Epidermal melanocyte (primary cell): ENCODE measurements around the gene TCTN1.

Experiments
- DNase-seq: peaks from one replicate; pipeline ENCODE4 v3.0.0; 2011; ENCODE audit warnings: low spot score; ENCODE audit not compliant: insufficient read length

Gene TCTN1

DNA sequence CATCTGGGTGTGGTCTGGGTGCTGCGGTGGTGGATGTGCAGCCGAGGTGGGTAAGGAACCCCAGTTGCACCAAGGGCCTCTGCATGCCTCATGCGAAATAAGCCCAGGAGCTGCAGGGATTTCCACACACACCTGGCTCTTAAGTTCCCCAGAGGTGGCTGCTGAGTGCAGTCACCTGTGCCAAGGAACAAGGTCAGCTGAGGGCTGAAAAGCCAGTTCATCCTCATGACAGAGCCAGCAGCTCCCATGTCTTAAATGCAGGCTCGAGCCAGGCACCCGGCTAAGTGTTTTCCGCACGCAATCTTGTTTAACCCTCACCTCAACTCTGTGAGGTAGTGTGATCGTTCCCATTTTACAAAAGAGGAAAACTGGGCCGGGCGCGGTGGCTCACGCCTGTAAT is 65.3 kb downstream of the TCTN1 start:
- DNase-seq, result no peak

DNA sequence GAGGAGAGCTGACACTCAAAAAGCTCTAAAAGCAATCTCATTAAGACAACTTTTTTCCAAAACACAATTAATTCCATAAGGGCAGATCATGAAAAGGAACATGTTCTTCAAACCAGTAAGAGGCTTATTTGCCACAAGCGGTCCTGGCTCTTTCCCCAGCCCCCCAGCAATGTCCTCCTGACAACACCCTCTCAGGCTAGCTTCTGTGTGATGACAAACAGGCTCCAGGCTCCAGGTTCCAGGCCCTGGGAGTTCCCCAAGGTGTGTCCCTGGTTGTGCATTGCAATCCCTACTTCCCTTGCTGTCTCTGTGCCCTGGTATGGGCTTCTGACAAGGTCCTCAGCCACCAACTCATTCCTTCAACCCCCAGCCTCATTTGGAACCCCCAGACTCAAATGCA is 66.1 kb downstream of the TCTN1 start:
- no peak for DNase-seq

DNA sequence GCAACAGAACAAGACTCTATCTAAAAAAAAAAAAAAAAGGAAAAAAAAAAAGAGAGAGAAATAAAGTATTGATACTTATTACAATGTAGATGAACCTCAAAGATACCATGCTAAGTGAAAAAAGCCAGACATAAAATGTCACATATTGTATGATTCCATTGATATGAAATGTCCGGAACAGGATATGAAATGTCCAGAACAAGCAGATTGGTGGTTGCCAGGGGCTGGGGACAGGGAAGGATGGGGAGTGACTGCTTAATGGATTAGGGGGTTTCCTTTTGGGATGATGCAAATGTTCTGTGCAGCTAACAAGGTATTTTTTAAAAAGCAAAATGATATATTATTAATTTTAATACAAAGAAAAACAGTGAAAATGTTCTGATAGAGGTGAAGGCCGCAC is 70.0 kb downstream of the TCTN1 start:
- DNase-seq, result no peak

DNA sequence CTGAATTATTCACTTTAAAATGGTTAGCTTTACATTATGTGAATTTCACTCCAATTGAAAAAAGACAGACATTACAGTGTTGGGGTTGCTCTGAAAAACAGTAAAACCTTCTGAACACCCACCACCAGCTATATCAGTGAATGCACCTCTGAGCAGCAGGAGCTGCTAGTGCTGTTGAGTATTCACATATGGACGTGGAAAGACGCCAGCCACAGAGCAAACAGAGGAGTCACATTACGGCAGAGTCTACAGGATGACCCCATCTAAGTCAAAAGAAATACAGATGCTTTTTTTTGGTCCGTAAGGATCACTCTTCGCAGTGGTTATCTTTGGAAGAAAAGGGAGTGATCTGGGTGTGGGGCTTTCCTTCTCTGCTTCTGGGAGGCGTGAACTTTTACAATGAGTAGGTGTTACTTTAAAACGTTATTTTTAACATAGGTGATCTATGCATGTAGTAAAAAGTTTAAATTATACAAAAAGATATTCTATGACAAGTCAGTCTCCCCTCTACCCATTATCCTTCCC is 70.4 kb downstream of the TCTN1 start:
- no peak for DNase-seq

DNA sequence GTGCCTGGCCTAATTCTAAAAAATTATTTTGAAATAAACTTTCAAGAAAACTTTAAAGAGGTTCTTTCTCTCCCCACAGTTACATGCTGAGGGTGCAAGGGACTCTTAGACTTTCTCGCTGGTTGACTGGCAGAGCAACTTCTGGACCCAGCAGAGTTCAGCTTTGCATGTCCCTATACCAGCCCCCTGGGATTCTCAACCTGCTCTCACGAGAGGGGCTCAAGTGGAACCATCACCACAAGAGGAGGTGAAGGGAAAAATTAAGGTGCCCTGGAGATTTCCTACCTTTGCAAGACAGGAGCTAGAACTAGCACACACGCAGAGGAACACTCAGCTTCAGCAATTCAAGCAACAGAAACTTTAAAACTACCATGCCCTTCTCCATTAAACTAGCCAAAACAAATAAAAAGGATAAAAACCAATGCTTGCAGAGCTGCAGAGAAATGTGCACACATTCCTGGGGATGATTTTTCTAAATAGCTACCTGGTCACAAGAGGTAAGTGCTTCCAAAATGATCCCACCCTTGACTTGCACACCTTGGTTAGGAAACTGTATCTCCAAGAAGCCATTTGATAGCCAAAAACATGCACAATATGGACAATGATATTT is 72.5 kb downstream of the TCTN1 start:
- no peak for DNase-seq

DNA sequence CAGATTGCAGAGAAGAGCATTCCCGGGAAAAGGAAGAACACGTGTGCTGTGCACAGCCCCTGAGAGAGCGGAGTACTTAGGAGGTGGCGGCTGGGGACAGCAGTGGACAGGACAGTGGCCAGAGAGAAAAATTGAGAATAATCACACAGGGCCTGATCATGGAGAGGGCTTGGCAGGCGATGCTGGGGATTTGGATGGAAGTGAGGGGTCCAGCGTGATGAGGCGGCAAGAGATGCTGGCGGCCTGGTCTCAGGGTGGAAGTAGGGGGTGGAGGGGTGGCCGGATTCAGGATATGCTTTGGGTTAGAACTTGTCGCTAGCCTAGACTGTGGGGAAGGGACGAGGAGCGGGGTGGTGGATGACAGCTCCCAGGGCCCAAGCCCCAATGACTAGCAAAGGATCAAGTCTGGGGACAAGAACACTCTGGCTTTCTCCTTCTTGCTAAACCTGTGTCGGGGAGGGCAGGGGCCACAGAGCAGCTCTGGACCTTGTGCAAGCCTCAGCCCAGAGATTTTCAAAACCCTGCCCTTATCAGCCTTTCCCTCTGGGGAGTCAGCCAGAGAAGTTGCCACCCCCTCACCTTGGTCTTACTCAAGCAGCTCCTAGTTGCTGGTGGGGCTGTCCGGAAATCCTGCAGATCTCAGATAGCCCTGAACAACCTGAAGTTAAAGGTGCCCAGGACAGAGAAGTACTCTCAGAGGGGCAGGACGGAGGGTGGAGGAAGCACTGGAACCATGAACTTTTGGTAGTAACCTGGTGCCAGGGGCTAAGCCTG is 73.7 kb downstream of the TCTN1 start:
- DNase-seq, result no peak

DNA sequence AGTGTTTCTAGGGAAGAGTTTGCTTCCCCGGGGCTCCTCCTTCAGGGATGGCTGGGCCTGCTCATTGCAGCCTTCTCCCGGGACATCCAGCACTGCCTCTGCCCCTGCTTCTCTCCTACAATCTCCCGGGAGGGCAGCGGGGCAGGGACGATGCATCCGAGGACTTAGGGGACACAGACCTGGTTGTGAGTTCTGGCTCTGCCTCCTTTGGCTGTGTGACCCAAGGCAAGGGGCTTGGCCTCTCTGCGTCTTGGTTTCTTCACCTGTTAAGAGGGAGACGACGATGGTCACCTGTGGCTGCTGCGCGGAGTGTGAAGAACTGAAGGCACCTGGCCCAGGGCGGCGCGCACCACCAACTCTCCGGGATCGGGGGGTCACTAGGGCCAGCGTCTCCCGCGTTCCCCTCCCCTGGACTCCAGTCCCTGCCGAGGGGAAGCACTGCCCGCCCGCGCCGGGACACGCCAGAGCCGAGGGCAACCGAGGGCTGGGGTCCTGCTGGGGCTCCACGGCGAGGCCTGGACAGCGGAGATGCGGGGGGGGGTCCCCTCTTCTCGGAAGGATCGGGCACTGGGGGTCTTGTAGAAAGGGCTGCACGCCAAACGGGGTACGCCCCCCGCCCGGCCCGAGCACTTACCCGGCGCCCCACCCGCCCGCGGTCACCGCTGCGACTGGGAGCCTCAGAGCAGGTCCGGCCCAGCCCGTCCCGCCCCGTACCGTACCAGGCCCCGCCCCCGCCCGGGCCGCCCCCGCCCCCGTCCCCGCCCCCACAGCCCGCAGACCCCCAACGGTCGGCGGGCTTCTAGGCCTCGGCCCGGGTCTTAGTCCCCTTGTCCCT is 74.7 kb downstream of the TCTN1 start, which contains the start of gene HVCN1:
TSS of gene HVCN1 (minus strand) at position 670 of the 835 bp plus-strand sequence. CDS start 5,870 bp downstream, outside the sequence.
- peak; percentile 57 for DNase-seq

DNA sequence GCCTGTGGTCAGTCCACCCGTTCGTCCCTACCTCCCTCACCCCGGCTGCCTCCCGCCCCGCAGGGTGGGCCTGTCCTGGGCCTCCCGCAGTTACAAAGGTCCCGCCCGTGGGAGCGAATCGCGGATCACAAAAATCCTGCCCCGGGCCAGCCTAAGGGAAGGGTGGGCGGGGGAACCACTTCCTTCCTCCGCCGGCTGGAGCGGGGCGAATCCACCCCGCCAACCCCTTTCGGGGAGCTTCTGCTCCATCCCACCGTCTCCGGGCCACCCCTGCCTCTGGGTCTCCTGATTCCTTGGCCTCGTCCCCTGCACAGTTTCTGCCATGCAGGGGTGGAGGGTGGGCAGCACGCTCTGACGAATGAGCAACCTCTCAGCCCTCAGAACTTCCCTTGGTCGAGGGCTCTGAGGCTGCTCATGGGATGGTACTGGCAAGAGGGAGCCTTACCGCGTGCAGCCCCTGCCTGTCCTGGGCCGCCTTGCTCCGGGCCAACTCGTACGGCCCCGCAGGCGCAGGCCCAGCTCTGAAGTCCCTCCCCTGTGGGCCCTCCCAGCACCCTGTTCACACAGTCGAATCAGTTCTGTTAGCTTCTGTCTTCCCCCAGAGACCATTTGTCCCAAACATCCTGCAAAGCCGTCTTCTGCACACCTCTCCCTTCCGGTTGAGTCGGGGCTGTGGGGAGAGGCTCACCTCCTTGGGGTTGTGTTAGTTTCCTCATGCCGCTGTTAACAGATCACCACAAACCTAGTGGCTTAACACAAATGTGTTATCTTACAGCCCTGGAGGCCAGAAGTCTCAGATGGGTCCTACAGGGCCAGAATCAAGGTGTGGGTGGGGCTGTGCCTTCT is 75.6 kb downstream of the TCTN1 start:
- DNase-seq, result peak; percentile 70

- DNase-seq, result no peak
Measured at GRCh38 chr12:110690127-110690430, 76.2 kb downstream of the TCTN1 start.

DNA sequence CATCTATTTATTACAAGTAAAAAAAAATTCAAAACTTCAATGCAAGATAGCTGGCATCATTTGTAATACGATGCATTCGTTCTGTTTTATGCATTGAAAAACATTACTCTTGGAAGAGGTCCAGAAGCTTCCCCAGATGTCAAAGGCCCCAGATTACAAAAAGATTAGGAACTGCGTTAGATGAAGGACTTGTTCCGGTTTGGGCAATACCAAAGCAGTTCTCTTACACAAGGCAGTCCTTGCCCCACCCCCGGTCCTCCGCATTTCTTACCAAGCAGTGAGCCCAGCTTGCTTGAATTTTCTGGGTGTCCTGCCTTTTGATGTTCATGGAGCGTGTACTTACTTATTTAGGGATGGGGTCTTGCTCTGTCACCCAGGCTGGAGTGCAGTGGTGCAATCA is 79.8 kb downstream of the TCTN1 start:
- no peak for DNase-seq

GRCh38 chr12:110694330-110694901 is 80.5 kb downstream of the TCTN1 start:
- DNase-seq, result no peak

GRCh38 chr12:110696283-110696682 is 82.4 kb downstream of the TCTN1 start:
- no peak for DNase-seq

DNA sequence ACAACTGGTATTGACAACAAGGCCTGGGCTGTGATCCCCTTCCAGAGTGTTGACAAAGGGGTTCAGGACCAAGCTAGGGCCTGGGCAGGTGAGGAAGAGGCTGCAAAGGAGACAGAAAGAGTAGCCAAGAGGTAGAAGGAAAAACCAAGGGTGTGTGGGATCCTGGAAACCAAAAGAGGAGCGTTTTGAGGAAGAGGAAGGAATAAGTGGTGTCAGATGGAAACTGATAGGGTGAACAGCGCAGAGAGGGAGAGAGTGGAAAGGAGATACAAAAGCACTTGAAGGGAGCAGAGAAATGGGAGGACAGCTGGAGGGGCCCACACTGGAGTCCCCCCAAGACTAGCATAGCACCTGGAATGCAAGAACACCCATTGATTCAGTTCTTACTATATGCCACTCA is 83.3 kb downstream of the TCTN1 start:
- DNase-seq, result no peak

- no peak for DNase-seq
Measured at GRCh38 chr12:110698171-110698902, 84.4 kb downstream of the TCTN1 start.
